RWPE2 (cell line): ENCODE measurements around the gene CLP1.

Experiments
- ATAC-seq: fragments of 200-7000 bp; cut with Tn5 transposase; 3 replicates; pipeline ENCODE4 v1.9.1; 2021; ENCODE audit warnings: low read depth
- DNase-seq: peaks from one replicate; pipeline ENCODE4 v3.0.0-alpha.2; 2020; ENCODE audit warnings: low spot score
- H3K27ac ChIP-seq: fragments of 450-650 bp; 2 replicates; pipeline ENCODE4 v1.5.1; 2017; ENCODE audit warnings: mild to moderate bottlenecking; ENCODE audit not compliant: poor library complexity, severe bottlenecking
- H3K27me3 ChIP-seq: fragments of 250-450 bp; sonication (Bioruptor Pico); 2 replicates; pipeline ENCODE4 v1.5.1; 2021; ENCODE audit warnings: mild to moderate bottlenecking, moderate library complexity; ENCODE audit not compliant: insufficient read depth, poor library complexity, severe bottlenecking
- H3K36me3 ChIP-seq: fragments of 250-450 bp; sonication (Bioruptor Pico); 2 replicates; pipeline ENCODE4 v1.5.1; 2020; ENCODE audit warnings: low read depth, mild to moderate bottlenecking, moderate library complexity
- H3K4me1 ChIP-seq: fragments of 250-450 bp; sonication (Bioruptor Pico); 2 replicates; pipeline ENCODE4 v1.5.1; 2021; ENCODE audit warnings: mild to moderate bottlenecking, moderate library complexity; ENCODE audit not compliant: insufficient read depth, poor library complexity, severe bottlenecking
- H3K4me3 ChIP-seq: fragments of 250-450 bp; sonication (Bioruptor Pico); 2 replicates; pipeline ENCODE4 v1.5.1; 2021; ENCODE audit warnings: mild to moderate bottlenecking, moderate library complexity; ENCODE audit not compliant: severe bottlenecking
- H3K9me3 ChIP-seq: fragments of 250-450 bp; sonication (Bioruptor Pico); 2 replicates; pipeline ENCODE4 v1.5.1; 2021; ENCODE audit warnings: mild to moderate bottlenecking, moderate library complexity; ENCODE audit not compliant: severe bottlenecking
- CTCF ChIP-seq: fragments of 450-650 bp; IDR thresholded peaks from one replicate; pipeline ENCODE4 v1.5.1; 2017; ENCODE audit warnings: mild to moderate bottlenecking, moderate library complexity; ENCODE audit not compliant: poor library complexity, severe bottlenecking

CLP1 gene

GRCh38 chr11:57626895-57627294 lies 30.7 kb upstream of the CLP1 start:
- no peak for TF ChIP-seq CTCF
- no peaks in the 10 kb centered on the region for H3K4me1 ChIP-seq
- H3K27me3 ChIP-seq, result no peaks in the 10 kb centered on the region
- no peak for DNase-seq
- H3K9me3 ChIP-seq, result no peaks in the 10 kb centered on the region
- H3K4me3 ChIP-seq, result no peak overlapping the region
- no peaks in the 10 kb centered on the region for H3K36me3 ChIP-seq
- H3K27ac ChIP-seq, result no peak overlapping the region
- ATAC-seq, result no peak

DNA sequence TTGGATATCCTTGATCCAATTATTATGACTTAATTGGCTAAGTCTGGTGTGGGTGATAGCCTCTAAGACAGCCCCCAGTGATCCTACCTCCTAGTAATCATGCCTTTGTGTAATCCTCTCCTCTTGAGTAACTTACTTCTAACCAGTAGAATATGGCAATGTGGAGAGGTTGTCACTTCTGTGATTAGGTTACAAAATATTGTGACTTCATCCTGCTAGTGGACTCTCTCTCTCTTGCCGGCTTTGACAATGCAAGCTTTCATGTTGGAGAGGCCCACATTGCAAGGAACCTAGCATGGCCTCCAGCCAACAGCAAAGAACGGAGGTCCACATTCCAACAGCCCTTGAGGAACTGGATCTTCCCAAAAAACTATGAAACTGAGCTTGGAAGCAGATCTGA lies 27.4 kb upstream of the CLP1 start:
- Histone ChIP-seq H3K4me1 (no peaks in the 10 kb centered on the region), H3K27ac (no peak overlapping the region), H3K9me3 (no peaks in the 10 kb centered on the region), H3K36me3 (no peaks in the 10 kb centered on the region), H3K4me3 (no peak overlapping the region), H3K27me3 (no peaks in the 10 kb centered on the region)
- no peak for DNase-seq
- no peak for TF ChIP-seq CTCF
- no peak for ATAC-seq

DNA sequence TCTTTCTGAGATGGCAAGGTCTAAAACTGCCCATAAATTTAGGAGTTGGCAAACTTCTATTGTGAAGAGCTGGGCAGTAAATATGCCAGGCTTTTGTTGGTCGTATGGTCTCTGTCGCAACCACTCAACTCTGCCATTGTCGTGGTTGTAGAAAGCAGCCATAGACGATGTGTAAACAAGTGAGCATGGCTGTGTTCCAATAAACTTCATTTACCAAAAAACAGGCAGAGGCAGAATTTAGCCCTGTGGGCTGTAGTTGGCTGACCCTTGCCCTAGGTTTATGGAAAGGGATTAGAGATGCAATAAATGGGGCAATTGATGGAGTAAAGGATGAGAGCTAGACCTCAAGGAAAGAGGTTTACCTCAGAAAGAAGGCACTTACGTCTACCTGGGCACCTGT lies 25.4 kb upstream of the CLP1 start:
- no peak for ATAC-seq
- H3K36me3 ChIP-seq, result no peaks in the 10 kb centered on the region
- H3K27me3 ChIP-seq, result no peaks in the 10 kb centered on the region
- TF ChIP-seq CTCF, result no peak
- H3K27ac ChIP-seq, result no peak overlapping the region
- H3K4me3 ChIP-seq, result no peak overlapping the region
- no peaks in the 10 kb centered on the region for H3K9me3 ChIP-seq
- no peaks in the 10 kb centered on the region for H3K4me1 ChIP-seq
- no peak for DNase-seq

DNA sequence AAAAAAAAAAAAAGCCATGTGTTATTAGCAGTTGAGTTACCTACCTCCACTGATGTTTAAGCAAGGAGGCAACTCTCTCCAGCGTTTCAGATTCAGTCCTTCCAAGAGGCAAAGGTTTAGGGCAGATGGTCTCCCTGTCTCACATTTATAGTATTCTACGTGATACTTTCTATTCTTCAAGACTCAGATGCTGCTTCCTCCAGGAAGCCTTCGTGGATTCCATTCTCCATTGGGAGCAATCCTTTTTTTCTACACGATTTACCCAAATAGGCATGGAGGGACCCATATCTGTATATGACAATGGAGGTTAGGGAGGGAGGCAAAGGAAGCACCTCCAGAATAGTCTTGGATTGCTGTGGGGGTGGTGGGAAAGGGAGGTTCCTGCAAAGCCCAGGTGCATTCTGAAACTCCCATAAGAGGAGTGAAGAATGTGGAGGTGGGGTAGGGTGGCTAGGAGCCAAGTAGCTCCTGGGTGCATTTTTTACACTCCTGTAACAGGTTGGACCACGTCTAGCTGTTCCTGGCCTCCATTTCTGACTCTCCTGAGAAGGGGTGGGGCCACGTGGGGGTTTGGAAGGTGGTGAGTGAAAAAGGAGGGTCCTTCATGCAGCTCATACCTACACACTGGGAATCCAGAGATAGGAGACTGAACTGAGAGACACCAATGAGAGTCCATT lies 24.0 kb upstream of the CLP1 start:
- DNase-seq (no peak), ATAC-seq (no peak)
- no peaks in the 10 kb centered on the region for H3K9me3 ChIP-seq
- no peaks in the 10 kb centered on the region for H3K36me3 ChIP-seq
- H3K4me1 ChIP-seq, result peaks cover 7% of the 10 kb centered on the region
- no peak for TF ChIP-seq CTCF
- H3K27ac ChIP-seq, result no peak overlapping the region
- no peaks in the 10 kb centered on the region for H3K27me3 ChIP-seq
- no peak overlapping the region for H3K4me3 ChIP-seq

DNA sequence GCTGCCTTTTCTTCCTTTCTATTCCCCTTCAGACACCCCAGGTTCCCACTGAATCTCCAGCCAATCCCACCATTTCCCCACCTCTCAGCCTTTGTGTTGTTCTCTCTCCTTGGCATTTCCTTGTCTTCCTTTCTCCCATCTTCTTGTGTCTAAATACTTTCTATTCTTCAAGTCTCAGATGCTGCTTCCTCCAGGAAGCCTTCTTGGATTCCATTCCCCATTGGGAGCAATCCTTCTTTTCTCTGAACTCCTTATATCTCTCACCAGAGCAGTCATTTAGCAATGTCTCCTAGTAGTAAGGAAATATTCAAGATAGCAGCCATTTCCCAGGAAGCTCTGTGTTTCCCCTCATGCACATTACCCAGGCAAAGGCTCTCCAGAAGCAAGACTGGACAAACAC lies 23.3 kb upstream of the CLP1 start:
- Histone ChIP-seq H3K4me1 (peaks cover 7% of the 10 kb centered on the region), H3K36me3 (no peaks in the 10 kb centered on the region), H3K4me3 (no peak overlapping the region), H3K27ac (no peak overlapping the region), H3K9me3 (no peaks in the 10 kb centered on the region), H3K27me3 (no peaks in the 10 kb centered on the region)
- DNase-seq (no peak), ATAC-seq (no peak)
- TF ChIP-seq CTCF, result no peak
